GM12892 (cell line): ENCODE measurements around the gene BICC1.

Experiments used
- POLR2A ChIP-seq: IDR thresholded peaks from 2 replicates; pipeline ENCODE4 v1.6.1; 2011; ENCODE audit warnings: low read depth, low read length, control low read depth
- POLR2AphosphoS5 ChIP-seq: IDR thresholded peaks from 2 replicates; pipeline ENCODE4 v1.6.1; 2011; ENCODE audit warnings: low read depth, low read length, control low read depth

DNA sequence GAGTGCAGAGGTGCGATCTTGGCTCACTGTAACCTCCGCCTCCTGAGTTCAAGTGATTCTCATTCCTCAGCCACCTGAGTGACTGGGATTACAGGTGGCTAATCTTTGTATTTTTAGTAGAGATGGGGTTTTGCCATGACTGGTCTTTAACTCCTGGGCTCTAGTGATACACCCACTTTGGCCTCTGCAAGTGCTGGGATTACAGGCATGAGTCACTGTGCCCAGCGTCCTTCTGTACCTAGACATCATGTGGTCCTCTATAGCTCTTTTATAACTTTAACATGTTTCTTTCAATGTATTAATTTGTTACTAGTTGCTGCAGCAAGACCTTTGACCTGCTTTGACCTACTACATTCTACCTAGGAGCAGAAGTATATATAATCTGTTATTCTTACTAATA is 38.7 kb upstream of the BICC1 start:
- TF ChIP-seq POLR2A (no peak), POLR2AphosphoS5 (no peak)
